CD4-positive, alpha-beta T cell treated with Interleukin-4 for 4 hours (primary cell): ENCODE data around the gene COPZ1.
"Not testable (repeated sequence)": the region's sequence is repeated elsewhere in the genome, so short reads cannot be mapped to it uniquely, and the experiment has no call there.

ENCODE experiments used
- DNase-seq: peaks from one replicate; pipeline ENCODE4 v3.0.0-alpha.2; 2020

The COPZ1 gene

GRCh38 chr12:54337280-54337842 lies 12.4 kb downstream of the COPZ1 start:
- no peak for DNase-seq

DNA sequence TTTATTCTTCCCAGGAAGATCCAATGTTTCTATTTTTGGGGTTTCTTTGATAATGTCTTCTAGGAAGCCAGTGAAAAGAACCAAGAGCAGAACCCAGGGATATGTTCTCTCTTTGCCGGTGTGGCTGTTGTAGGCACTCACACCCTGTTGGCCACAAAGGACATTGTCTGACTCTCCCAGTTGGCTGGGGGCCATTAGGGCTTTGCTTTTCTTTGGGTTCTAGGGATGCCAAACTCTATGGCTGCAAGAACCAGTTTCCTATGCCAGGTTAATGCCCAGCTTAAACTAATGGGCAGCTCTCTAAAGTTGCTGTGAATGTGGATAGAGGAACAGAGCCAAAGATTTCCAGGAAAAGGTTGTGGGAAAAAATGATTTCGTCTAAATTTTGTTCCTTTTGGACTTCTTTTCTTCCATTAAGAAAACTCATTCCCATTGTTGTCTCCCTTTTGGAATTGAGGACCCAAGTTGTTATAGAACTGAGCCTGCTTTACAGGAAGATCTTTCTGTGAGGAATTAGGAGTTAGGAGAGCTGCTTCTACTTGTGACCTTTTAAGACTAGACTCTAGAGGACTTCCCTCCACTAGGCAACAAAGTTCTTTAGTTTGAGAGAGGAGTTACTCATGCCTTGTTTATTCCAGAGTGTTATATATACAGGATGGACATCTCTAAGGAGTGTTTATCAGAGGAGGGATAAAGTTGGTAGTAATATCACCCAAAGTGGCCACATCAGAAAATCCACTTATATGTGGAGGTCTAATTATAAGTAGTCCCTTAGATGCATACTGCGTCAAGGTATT lies 13.1 kb downstream of the COPZ1 start:
- no peak for DNase-seq

- DNase-seq, result no peak
Observed at GRCh38 chr12:54338698-54339296, 13.9 kb downstream of the COPZ1 start.

GRCh38 chr12:54340846-54341245 lies 15.9 kb downstream of the COPZ1 start:
- no peak for DNase-seq

GRCh38 chr12:54341378-54342300 lies 16.7 kb downstream of the COPZ1 start:
- DNase-seq, result no peak

DNA sequence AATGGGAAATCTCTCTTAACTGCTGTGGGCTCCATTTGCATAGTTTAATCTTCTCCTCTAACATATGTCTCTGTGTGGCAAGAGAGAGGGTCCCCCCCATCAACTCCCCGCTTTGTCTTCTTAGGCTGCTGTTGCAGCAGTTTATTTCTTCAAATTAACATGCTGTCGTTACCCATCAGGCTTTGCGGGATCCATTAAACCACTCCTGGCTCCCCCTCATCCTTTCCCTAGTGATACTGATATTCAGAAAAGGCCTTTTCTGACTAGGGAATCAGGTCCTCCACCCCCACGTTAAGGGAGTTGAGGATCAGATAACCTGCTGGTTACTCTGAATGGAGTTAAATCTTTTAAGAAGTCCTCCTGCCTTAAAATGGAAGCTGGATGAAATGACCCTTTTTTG lies 24.1 kb downstream of the COPZ1 start:
- DNase-seq, result no peak

DNA sequence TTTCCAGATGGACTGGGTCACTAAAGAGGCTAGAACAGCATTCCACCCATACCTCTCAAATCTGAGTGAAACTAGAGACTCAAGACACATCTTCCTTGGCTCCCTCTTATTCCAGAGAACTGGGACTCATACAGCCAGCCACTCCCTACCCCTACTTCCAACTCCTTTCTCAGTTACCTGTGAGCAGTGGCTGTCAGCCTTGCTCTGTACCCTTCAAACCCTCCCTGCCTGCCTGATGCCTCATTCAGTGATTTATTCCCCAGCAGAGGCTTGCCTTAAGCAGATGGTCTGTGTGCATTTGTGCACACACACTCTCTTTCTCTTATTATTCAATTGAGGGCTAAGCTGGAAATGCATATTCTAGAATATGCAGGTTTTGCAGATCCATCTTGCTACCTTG lies 24.7 kb downstream of the COPZ1 start:
- DNase-seq, result no peak

- no peak for DNase-seq
Observed at GRCh38 chr12:54350743-54351142, 25.8 kb downstream of the COPZ1 start.

DNA sequence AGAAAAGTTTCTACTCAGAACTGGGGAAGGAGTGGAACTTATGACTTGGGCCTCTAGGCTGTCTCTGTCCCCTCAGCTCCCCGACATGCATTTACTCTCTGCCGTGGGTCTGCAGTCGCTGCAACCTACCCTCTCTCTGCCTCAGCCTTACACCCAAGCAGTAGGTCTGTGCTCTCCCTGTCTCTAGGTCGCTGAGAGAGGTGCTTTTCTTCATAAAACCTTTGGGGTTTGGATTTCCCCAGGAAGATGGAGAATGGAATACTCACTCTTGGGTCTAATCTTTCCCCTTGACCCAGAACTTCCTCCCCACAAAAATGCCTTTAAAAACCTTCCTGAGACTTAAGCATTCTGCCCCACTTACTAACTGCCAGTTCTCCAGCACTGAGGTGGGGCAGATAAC lies 26.4 kb downstream of the COPZ1 start:
- DNase-seq, result no peak

DNA sequence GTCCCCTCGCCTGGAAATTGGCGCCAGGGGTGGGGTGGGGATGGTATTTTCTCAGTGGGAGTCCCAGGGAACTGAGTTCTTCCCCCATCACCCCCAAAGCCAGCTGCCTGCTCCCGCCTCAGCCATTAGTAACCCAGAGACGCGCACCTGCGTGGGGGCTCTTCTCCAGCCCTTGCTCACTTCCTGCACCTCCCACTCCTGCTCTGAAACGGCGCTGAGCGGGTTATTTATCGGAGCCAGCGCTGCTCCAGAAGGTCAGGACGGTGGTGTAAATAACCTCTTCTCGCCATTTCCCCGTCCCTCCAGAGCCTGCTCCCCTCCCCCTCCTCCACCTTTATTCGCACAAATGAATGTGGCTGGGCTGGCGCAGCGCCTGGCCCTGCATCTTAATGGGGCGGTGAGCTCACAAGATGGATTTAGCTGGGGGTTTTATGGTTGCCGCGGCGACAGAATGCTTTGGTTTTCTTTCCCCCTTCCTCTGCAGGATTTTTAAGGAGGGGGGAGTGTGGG lies 27.1 kb downstream of the COPZ1 start:
- DNase-seq, result no peak

DNA sequence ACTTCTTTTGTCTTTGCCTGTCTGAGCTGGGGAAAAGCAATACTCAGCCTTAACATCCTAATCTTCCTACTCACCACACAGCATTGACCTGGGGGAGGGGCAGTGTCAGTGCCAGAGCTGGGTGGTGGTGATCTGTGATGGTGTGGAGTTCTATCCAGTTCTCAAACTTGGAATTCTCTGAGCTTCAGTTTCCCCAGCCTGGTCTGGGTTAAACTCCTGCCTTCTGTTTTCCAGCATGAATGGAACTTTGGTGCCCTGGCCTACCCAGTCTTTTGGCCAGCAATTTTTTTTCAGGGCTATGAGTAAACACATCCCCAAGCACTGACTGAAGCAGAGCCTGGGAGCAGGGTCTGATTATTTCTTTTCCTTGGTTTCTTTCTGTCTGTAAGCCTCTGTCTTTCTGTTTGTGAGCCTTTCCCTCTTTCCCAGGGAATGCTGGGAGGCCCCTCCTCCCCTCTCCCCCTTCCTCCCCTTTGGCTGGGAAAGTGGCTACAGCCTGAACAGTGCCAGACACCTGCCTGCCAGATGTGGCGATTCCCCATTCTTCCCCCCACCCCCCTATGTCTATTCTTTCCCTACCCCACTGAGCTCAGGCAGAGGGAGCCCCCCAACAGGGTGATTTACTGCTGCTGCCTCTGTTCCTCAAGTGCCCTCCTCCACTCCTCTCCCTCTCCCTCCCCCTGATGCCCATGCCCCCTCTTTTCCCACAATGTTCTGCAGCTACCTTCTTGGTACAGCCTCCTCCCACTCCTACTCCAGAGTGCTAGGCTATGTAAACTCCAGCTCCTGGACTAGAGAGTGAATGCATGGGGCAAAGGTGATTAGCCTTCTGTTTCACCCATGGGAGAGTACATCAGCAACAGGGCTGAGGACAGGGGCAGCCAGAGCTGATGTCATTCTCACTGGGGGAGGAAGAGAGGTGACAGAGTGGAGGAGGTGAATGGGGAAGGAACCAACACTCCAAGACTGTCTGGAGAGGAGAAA lies 28.3 kb downstream of the COPZ1 start:
- no peak for DNase-seq

GRCh38 chr12:54354271-54354670 lies 29.3 kb downstream of the COPZ1 start:
- not testable (repeated sequence) for DNase-seq

DNA sequence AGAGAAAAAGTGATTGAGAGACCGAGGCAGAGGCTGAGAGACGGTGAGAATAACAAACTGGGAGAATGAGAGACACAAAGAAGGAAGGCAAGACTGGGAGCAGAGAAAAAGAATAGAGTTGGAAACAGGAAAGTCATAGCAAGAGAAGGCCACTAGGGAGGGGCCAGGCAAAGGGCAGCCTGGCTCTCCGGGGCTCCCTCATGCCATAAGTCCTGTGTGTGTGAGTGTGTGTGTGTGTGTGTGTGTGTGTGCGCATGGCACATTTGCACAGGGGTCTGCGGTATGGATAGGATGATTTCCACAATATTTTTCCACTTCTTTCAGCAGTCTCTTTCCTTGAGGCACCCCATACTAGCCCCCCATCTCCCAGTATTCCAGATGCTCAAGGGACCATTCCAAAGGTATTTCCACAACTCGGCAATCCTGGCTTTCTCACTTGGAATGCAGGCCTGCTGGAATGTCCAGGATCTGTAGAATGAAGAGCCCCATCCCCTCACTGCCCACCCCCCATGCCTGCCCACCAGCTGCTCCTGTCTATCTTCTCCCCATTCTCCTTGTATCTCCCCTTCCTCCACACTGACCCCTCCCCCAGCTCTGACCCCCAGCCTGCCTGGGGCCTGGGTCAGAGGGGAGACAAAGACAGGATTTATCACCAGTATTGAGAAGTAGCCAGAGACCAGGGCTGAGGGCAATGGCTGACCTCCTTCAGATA lies 30.3 kb downstream of the COPZ1 start:
- DNase-seq, result no peak

GRCh38 chr12:54356228-54356627 lies 31.3 kb downstream of the COPZ1 start:
- DNase-seq, result no peak

GRCh38 chr12:54356951-54357356 lies 32.0 kb downstream of the COPZ1 start:
- DNase-seq, result no peak

DNA sequence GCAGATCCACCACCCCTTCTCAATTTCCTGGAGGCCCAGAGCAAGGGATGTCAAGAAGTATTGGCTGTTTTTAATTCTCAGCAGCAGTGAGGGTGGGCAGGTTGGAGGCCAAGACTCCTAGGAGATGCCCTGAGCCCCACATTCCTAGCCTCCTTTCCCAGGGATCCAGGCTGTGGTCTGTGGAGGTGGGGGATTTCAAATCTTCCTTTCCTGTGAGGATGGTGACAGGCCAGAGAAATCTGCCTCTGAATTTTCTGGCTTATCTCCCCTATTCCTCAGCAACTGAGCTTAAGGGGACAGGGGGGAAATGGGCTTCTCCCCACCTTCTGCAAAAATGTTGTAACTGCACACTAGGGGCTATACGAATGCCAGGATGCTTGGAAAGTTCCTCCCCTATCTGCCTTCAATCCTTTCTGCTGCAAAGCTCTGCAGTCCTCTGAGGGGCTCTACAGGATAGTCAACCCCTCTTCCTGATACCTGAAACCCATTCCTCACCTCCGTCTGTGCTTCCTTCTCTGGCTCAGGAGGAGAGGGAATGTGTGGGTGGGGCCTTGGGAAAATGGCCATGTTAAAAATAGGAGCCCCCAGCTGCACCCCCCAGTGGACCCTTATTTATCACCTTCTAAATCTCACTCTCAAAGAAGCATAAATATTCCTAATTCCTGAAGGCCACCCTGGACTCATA lies 32.7 kb downstream of the COPZ1 start:
- no peak for DNase-seq

GRCh38 chr12:54358191-54358944 lies 33.4 kb downstream of the COPZ1 start:
- DNase-seq, result peak; percentile 54

GRCh38 chr12:54358945-54359761 lies 34.2 kb downstream of the COPZ1 start:
- peak; percentile 98 for DNase-seq
